ENCODE measurements around the gene SERPINE1.

GRCh38 chr7:101115215-101115614, 11.7 kb upstream of the SERPINE1 start:
- TF ChIP-seq POLR2AphosphoS5 (IDR thresholded peaks at IDR 0.05), result no peak
- no peak for TF ChIP-seq CTCF (IDR thresholded peaks at IDR 0.05)
- TF ChIP-seq POLR2A (IDR thresholded peaks at IDR 0.05), result no peak

Measured in suprapubic skin (tissue), 4 donors.